D721Med (cell line): ENCODE results near the gene QSOX2.

Source experiments
- DNase-seq: peaks from one replicate; pipeline ENCODE4 v3.0.0; 2011; ENCODE audit warnings: low spot score; ENCODE audit not compliant: insufficient read length
- FAIRE-seq: peaks from 2 replicates; lab custom pipeline; 2011; peaks lifted over from hg19 to GRCh38; lab: Jason Lieb, UNC
- TF ChIP-seq, protein P1 (sequence below): IDR thresholded peaks from 2 replicates; pipeline ENCODE4 v1.5.1; 2012; ENCODE audit warnings: mild to moderate bottlenecking, control low read depth; ENCODE audit not compliant: insufficient read depth; ENCODE audit errors: missing control alignments

Gene QSOX2

DNA sequence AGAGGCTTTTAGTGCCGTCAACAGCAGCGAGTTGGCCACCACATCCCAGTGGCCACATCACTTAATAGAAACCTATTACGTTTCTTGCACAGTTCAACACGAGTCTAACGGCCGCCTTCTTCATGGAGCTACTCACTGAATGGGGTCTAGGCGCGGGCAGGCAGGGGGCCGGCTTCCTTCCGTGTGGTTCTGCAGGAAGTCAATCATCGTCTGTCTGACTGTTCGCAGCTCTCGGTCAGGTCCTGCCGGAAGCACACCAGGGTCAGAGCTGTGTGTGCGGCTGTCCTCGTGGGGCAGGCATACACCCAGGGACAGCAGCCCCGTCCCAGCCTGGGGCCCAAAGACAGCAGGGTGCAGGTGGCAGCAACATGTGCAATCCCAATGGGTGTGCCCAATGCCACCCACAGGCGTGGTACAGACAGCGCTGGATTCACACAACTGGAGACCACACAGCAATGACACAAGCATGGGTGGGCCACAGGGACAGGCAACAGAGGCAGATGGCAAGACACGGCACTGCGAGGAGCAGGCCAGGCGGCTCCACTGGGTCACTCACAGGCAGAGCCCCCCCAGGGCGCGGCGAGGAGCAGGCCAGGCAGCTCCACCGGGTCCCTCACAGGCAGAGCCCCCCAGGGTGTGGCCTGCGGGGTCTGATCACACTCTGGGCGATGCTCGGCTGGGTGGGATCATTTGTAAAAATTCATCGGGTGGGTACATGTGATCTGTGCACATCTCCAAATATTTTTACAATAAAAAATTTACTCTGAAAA is 21.6 kb downstream of the QSOX2 start:
- FAIRE-seq: no peak

DNA sequence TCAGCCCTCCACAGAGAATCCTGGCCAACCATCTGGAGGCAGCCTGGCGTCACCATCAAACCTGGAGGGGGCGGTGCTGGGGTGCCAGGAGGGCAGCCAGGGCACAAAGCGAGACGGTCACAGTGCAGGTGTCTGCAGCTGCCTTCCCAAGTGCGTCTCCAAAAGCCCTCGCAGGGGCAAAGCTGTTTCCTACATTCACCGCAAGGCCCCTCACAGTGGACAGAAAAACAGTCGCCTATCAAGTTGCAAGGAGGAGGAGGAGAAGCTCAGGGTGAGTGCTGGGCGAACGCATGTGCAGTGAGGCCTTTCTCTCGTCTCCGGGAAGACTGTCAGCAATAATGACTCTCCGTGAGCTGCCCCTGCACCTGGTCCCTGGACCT is 22.7 kb downstream of the QSOX2 start:
- no peak for FAIRE-seq
- TF ChIP-seq, protein P1, sequence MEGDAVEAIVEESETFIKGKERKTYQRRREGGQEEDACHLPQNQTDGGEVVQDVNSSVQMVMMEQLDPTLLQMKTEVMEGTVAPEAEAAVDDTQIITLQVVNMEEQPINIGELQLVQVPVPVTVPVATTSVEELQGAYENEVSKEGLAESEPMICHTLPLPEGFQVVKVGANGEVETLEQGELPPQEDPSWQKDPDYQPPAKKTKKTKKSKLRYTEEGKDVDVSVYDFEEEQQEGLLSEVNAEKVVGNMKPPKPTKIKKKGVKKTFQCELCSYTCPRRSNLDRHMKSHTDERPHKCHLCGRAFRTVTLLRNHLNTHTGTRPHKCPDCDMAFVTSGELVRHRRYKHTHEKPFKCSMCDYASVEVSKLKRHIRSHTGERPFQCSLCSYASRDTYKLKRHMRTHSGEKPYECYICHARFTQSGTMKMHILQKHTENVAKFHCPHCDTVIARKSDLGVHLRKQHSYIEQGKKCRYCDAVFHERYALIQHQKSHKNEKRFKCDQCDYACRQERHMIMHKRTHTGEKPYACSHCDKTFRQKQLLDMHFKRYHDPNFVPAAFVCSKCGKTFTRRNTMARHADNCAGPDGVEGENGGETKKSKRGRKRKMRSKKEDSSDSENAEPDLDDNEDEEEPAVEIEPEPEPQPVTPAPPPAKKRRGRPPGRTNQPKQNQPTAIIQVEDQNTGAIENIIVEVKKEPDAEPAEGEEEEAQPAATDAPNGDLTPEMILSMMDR: no peak
- no peak for DNase-seq

More for the DNA sequence above, 21.6 kb downstream of the QSOX2 start:
- TF ChIP-seq, protein P1: no peak
- no peak for DNase-seq

DNA sequence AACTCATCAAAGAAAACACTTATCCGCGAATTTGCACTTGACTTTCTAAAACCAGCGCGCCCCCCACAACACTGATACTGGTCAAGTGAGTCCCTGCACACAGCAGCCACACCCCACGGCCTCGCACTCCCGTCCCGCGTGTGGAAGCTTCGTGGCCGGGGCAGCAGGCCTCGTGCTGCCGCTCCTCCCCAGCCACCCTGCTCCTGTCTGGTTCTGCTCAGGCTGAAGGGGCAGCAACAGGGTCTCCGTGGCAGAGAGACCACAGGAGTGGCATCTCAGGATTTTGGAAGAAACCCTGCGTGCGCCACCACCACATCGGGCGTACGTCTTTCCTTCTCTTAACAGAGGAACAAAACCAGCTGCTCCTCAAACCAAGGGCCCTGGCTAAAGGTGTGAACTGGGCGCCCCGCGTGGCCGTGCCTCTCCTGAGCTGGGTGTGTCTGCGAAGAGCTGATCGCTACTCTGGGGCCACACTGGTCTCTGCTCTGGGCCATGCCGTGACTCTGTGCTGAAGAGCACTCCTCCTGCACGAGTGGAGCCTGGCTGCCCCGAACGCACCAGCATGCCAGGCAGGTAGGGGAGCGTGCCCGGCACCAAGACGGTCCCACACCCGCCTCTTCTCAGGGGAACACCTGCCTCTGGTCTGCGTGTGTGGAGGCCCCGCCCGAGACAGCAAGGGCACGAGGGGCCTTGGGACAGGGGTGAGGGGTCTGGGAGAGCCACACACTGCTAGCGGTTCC is 23.3 kb downstream of the QSOX2 start:
- TF ChIP-seq, protein P1: no peak
- FAIRE-seq (no peak), DNase-seq (no peak)

DNA sequence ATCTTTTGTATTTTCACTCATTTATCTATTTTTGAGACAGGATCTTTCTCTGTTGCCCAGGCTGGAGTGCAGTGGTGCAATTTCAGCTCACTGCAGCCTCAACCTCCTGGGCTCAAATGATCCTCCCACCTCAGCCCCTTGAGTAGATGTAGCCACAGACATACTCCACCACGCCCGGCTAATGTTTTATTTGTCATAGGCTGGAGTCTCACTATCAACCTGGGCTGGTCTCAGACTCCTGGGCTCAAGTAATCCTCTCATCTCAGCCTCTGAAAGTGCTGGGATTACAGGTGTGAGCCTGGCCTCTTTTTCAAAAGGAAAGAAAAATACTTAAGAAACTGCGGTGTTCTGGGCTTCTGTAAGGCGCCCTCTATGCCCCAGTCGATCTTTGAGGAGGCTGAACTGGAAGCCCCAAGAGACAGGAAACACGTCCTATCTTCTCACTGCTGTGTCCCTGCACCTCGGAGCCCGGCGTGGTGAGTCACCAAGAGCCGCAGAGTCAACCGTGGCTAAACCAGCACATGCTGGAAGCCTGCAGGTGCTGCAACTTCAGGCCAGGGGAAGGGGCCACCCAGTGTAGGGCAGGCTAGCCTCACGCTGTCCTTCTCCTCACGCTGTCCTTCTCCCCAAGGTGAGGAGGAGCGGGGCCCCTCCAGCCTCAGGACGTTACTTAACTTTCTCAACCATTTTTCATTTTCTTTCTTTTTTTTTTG is 25.4 kb downstream of the QSOX2 start:
- TF ChIP-seq, protein P1: no peak
- FAIRE-seq (no peak), DNase-seq (no peak)

DNA sequence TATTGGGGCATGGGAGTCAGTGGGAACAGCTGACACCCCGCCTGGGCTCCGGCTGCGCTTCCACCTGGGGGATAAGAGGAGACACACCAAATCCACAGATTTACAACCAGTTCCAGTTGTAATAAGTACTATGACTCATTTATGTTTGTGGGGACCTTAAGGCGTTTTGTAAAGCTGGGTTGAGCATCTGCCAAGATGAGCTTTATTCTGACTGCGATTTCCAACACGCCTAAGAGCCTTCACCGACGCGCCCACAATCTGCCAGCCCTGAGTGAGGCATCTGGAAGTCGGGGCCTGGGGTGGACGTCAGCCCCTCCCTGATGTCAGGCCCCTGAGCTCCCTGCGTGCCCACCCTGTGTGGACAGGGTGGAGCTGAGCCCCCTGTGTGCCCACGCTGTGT is 26.3 kb downstream of the QSOX2 start:
- TF ChIP-seq, protein P1: no peak
- FAIRE-seq: peak; percentile 72
- DNase-seq: peak; percentile 68

DNA sequence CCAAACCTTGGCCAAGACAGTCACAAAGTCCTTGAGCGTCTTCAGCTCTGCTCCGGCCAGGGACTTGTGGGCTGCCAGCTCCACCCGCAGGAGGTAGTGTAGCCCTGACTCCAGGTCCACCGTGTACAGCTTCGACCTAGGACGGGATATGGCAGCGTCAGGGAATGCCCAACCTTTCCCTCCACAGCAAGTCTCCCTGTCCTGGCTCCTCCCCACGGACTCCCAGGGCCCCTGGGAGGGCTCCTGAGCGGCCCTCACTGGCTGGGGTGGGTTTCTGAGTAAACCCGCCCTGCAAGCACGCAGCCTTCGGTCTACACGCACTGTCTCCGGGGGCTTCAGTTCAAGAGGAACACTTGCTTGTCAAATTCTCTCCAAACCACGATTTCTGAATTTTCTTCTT is 26.9 kb downstream of the QSOX2 start:
- TF ChIP-seq, protein P1: peak; percentile 21
- FAIRE-seq: no peak
- DNase-seq: no peak
